Measurements from ENCODE around the gene LDLRAD3. TPM values are rescaled to one million over a fixed set of nuclear protein-coding genes. Genes with fewer than 3 reads are reported as not detected.

LDLRAD3 gene
- total RNA-seq, 2 experiments from 2014 or later: not detected

DNA sequence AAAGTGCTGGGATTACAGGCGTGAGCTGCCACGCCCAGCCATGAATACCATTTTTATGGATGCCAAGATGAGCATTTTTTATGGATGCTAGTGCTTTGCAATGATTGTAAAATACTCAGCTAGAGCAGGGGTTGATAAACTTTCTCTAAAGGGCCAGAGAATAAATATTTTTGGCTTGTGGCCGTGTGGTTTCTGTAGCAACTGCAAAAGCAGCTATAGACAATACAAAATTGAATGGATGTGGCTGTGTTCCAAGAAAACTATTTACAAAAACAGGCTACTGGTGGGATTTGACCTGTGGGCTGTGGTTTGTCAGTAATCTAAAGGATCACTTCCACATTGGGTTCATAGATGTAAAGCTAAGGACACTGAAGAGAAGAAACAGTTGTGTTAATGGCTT, 289.3 kb downstream of the LDLRAD3 start:
- H2AFZ ChIP-seq (ENCODE audit: low read length): no peak overlapping the region
- no peak overlapping the region for H3K4me3 ChIP-seq (ENCODE audit: low read depth, low read length, poor library complexity, severe bottlenecking)
- CTCF ChIA-PET (ENCODE audit: unreplicated experiment): no interaction called here
- H4K20me1 ChIP-seq (ENCODE audit: insufficient read depth, low read length): no peaks in the 10 kb centered on the region
- no peaks in the 10 kb centered on the region for H3K9me2 ChIP-seq (ENCODE audit: insufficient read depth, low read length)
- POLR2A ChIA-PET: interaction anchor here (0.7 to 0.9 kb wide), 2 partner anchors 11 to 43 kb away, joined by 3 to 9 read pairs; no protein-coding TSS in a partner anchor
- no peak overlapping the region for H3K4me2 ChIP-seq (ENCODE audit: low read length)
- H3K27ac ChIP-seq (ENCODE audit: low read depth, low read length, poor library complexity, severe bottlenecking): no peak overlapping the region
- no TSS peak for BruUV-seq (replicated peaks)
- H3K79me2 ChIP-seq (ENCODE audit: insufficient read depth, low read depth, low read length): no peaks in the 10 kb centered on the region
- no peak for DNase-seq (ENCODE audit: low spot score)
- H3K9me3 ChIP-seq (ENCODE audit: low read length): no peaks in the 10 kb centered on the region
- H3K4me1 ChIP-seq (ENCODE audit: insufficient read depth, low read length, poor library complexity, severe bottlenecking): no peaks in the 10 kb centered on the region
- no peaks in the 10 kb centered on the region for H3K36me3 ChIP-seq (ENCODE audit: insufficient read depth, low read length)
- TF ChIP-seq EZH2phosphoT487 (IDR thresholded peaks at IDR 0.05; ENCODE audit: borderline replicate concordance, low read depth, low read length): no peak
- TF ChIP-seq CTCF (conservative IDR thresholded peaks at IDR 0.05; ENCODE audit: low read length): no peak
- intact Hi-C loops (cut with micrococcal nuclease; ENCODE audit: unreplicated experiment): no loop called here

- no peaks in the 10 kb centered on the region for H3K79me2 ChIP-seq (ENCODE audit: insufficient read depth, low read depth, low read length)
- POLR2A ChIA-PET: no interaction called here
- H4K20me1 ChIP-seq (ENCODE audit: insufficient read depth, low read length): no peaks in the 10 kb centered on the region
Observed at GRCh38 chr11:36234825-36235224, 291.0 kb downstream of the LDLRAD3 start.

More at GRCh38 chr11:36234825-36235224, 291.0 kb downstream of the LDLRAD3 start:
- no peaks in the 10 kb centered on the region for H3K9me2 ChIP-seq (ENCODE audit: insufficient read depth, low read length)
- no peak overlapping the region for H3K27ac ChIP-seq (ENCODE audit: low read depth, low read length, poor library complexity, severe bottlenecking)
- CTCF ChIA-PET (ENCODE audit: unreplicated experiment): interaction anchor here (0.6 kb wide), 1 partner anchor 164 kb away, joined by 3 read pairs; no protein-coding TSS in a partner anchor
- no TSS peak for BruUV-seq (replicated peaks)
- H3K36me3 ChIP-seq (ENCODE audit: insufficient read depth, low read length): no peaks in the 10 kb centered on the region
- H3K4me3 ChIP-seq (ENCODE audit: low read depth, low read length, poor library complexity, severe bottlenecking): no peak overlapping the region
- no peak overlapping the region for H2AFZ ChIP-seq (ENCODE audit: low read length)
- no peaks in the 10 kb centered on the region for H3K9me3 ChIP-seq (ENCODE audit: low read length)
- H3K4me2 ChIP-seq (ENCODE audit: low read length): no peak overlapping the region
- TF ChIP-seq EZH2phosphoT487 (IDR thresholded peaks at IDR 0.05; ENCODE audit: borderline replicate concordance, low read depth, low read length): no peak
- no peak for TF ChIP-seq CTCF (conservative IDR thresholded peaks at IDR 0.05; ENCODE audit: low read length)
- no peak for DNase-seq (ENCODE audit: low spot score)
- H3K4me1 ChIP-seq (ENCODE audit: insufficient read depth, low read length, poor library complexity, severe bottlenecking): no peaks in the 10 kb centered on the region
- intact Hi-C loops (cut with micrococcal nuclease; ENCODE audit: unreplicated experiment): no loop called here
